Upper lobe of left lung (tissue), 4 donors: Measurements from ENCODE around the gene AGAP1.

ENCODE experiments used
- CTCF ChIP-seq, 6 experiments: fragments of 450-650 bp in 4 of 6; fragments of 200-600 bp in 2 of 6; sonication (generic) in 2 of 6; IDR thresholded peaks; one replicate each; pipeline ENCODE4 v1.5.1; 2016 to 2019; ENCODE audit warnings: antibody characterized with exemption in 6 of 6
- POLR2A ChIP-seq, 4 donors: fragments of 450-650 bp; IDR thresholded peaks; one replicate each; pipeline ENCODE4 v1.5.1; 2016 to 2017; ENCODE audit warnings: antibody characterized with exemption in 4 of 4, mild to moderate bottlenecking in 2 of 4
- POLR2AphosphoS5 ChIP-seq, 2 donors: sonication (generic); formaldehyde crosslinking; IDR thresholded peaks; one replicate each; pipeline ENCODE4 v1.5.1; 2017; ENCODE audit warnings: antibody characterized with exemption in 2 of 2

DNA sequence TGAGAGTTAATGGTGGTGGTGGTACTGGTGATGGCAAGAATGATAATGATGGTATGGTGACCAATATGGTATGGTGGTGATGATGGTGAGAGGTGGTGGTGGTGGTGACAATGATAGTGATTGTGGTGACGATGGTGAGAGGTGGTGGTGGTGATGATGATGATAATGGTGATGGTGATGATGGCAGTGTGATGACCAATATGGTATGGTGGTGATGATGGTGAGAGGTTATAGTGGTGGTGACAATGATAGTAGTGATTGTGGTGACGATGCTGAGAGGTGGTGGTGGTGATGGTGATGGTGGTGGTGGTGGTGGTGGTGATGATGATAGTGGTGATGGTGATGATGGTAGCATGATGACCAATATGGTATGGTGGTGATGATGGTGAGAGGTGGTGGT, 505.2 kb downstream of the AGAP1 start:
- TF ChIP-seq CTCF (IDR thresholded peaks at IDR 0.05): no peak
- TF ChIP-seq POLR2A (IDR thresholded peaks at IDR 0.05): no peak
- no peak for TF ChIP-seq POLR2AphosphoS5 (IDR thresholded peaks at IDR 0.05)
